ENCODE results near the gene TSSC4. TPM values are rescaled to one million over a fixed set of nuclear protein-coding genes. Genes with fewer than 3 reads are reported as not detected.
A peak's percentile ranks its signal among the peaks of the same experiment; 100 is the strongest.

Gene TSSC4
- total and polyA plus RNA-seq, 9 of the 15 experiments (the other 6 are each of a cell fraction or from before 2014, with no cell fraction given), result 0.41 to 54.2 (median 11.0) TPM

DNA sequence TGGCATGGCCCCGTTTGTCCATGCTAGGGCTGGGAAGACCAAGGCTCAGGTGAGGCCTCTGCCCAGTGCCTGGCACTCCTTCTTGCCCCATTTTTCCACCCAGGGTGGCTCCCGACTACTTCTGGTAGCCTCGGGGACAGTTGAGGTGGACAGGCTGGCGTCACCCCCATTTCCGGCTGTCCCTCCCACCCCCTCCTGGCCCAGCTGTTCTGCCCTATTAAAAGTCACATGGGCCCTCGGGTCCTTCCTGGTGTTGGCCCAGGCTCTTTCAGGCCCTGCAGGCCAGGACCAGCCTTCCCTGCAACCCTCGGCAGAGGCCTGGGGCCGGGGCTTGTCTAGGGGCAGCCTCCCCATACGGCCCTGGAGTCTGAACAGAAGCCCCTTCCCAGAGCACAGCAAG, 14.0 kb upstream of the TSSC4 start:
- H3K27ac ChIP-seq (ENCODE audit: extremely low read depth, low read depth, low read length), result no peak overlapping the region
- ATAC-seq, result no peak
- DNase-seq (ENCODE audit: extremely low read depth in 1 of 4, low spot score in 3 of 4), result no peak
- no peaks in the 10 kb centered on the region for H3K27me3 ChIP-seq (ENCODE audit: control insufficient read depth in 2 of 2, insufficient read depth in 2 of 2, low read length in 2 of 2)
- no peak overlapping the region for H3K4me2 ChIP-seq (ENCODE audit: insufficient read depth, low read length)
- no peak overlapping the region for H2AFZ ChIP-seq (ENCODE audit: low read depth, low read length)
- H3K9me1 ChIP-seq (ENCODE audit: control insufficient read depth, insufficient read depth, low read length), result peaks cover 27% of the 10 kb centered on the region
- no peak overlapping the region for H3K4me3 ChIP-seq
- H3K4me1 ChIP-seq (replicated peaks in 1 of 2; ENCODE audit: control insufficient read depth in 2 of 2, insufficient read depth in 2 of 2, low read length in 2 of 2), result peaks cover 14 to 87% of the 10 kb centered on the region in 2 experiments; a peak in 3 of 5 replicates
- intact Hi-C loops (cut with micrococcal nuclease), result no loop called here
- 89% methylated on average over 7 of the region's 9 CpGs for WGBS (ENCODE audit: insufficient coverage, low coverage, missing lambda C conversion rate)
- ChIA-PET POLR2A (interaction anchor here (1.0 to 2.8 kb wide), 3 partner anchors 9 to 13 kb away, joined by 4 to 17 read pairs (median 7); partner anchors contain the start of gene TSSC4), CTCF (ENCODE audit: low intra/inter-chr PET ratio) (no interaction called here)
- BruUV-seq (replicated peaks), result no TSS peak
- peaks cover 57% of the 10 kb centered on the region; the same call in 2 of the 3 replicates for H3K36me3 ChIP-seq (ENCODE audit: control insufficient read depth, insufficient read depth, low read length)
- H3K9me3 ChIP-seq (replicated peaks; ENCODE audit: control insufficient read depth, insufficient read depth, low read depth, low read length), result no peaks in the 10 kb centered on the region
- in situ Hi-C loops (cut with MboI), result no loop called here
- H3K79me2 ChIP-seq (ENCODE audit: control insufficient read depth, insufficient read depth, low read length), result peaks cover 91% of the 10 kb centered on the region
- H3K9ac ChIP-seq (ENCODE audit: insufficient read depth in 1 of 2, low read depth in 2 of 2, low read length in 2 of 2), result peak overlapping the region in 1 of 2 experiments; percentile 55; a peak in 2 of 4 replicates
- H4K20me1 ChIP-seq (replicated peaks; ENCODE audit: control insufficient read depth, insufficient read depth, low read length), result peaks cover 73% of the 10 kb centered on the region
- no peak for TF ChIP-seq MYNN (IDR thresholded peaks at IDR 0.05)
- TF ChIP-seq MYNN (CRISPR knock-in tag; IDR thresholded peaks at IDR 0.05), result no peak
- TF ChIP-seq, protein P1, sequence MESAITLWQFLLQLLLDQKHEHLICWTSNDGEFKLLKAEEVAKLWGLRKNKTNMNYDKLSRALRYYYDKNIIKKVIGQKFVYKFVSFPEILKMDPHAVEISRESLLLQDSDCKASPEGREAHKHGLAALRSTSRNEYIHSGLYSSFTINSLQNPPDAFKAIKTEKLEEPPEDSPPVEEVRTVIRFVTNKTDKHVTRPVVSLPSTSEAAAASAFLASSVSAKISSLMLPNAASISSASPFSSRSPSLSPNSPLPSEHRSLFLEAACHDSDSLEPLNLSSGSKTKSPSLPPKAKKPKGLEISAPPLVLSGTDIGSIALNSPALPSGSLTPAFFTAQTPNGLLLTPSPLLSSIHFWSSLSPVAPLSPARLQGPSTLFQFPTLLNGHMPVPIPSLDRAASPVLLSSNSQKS (CRISPR knock-in tag; IDR thresholded peaks at IDR 0.05), result no peak
- no peak for TF ChIP-seq BRCA1 (IDR thresholded peaks at IDR 0.05)
- no peak for TF ChIP-seq BRCA1 (CRISPR knock-in tag; IDR thresholded peaks at IDR 0.05)
- TF ChIP-seq, protein P2, sequence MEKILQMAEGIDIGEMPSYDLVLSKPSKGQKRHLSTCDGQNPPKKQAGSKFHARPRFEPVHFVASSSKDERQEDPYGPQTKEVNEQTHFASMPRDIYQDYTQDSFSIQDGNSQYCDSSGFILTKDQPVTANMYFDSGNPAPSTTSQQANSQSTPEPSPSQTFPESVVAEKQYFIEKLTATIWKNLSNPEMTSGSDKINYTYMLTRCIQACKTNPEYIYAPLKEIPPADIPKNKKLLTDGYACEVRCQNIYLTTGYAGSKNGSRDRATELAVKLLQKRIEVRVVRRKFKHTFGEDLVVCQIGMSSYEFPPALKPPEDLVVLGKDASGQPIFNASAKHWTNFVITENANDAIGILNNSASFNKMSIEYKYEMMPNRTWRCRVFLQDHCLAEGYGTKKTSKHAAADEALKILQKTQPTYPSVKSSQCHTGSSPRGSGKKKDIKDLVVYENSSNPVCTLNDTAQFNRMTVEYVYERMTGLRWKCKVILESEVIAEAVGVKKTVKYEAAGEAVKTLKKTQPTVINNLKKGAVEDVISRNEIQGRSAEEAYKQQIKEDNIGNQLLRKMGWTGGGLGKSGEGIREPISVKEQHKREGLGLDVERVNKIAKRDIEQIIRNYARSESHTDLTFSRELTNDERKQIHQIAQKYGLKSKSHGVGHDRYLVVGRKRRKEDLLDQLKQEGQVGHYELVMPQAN (IDR thresholded peaks at IDR 0.05; ENCODE audit: borderline replicate concordance), result no peak
- TF ChIP-seq, protein P3, sequence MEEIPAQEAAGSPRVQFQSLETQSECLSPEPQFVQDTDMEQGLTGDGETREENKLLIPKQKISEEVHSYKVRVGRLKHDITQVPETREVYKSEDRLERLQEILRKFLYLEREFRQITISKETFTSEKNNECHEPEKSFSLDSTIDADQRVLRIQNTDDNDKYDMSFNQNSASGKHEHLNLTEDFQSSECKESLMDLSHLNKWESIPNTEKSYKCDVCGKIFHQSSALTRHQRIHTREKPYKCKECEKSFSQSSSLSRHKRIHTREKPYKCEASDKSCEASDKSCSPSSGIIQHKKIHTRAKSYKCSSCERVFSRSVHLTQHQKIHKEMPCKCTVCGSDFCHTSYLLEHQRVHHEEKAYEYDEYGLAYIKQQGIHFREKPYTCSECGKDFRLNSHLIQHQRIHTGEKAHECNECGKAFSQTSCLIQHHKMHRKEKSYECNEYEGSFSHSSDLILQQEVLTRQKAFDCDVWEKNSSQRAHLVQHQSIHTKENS (CRISPR knock-in tag; IDR thresholded peaks at IDR 0.05), result no peak
- TF ChIP-seq HNRNPL (IDR thresholded peaks at IDR 0.05; ENCODE audit: low read depth, low read length), result no peak
- TF ChIP-seq ETV5 (CRISPR knock-in tag; IDR thresholded peaks at IDR 0.05; ENCODE audit: low read depth), result no peak
- TF ChIP-seq, protein P4, sequence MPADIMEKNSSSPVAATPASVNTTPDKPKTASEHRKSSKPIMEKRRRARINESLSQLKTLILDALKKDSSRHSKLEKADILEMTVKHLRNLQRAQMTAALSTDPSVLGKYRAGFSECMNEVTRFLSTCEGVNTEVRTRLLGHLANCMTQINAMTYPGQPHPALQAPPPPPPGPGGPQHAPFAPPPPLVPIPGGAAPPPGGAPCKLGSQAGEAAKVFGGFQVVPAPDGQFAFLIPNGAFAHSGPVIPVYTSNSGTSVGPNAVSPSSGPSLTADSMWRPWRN (IDR thresholded peaks at IDR 0.05; ENCODE audit: low read depth), result no peak
- TF ChIP-seq FOXA3 (CRISPR knock-in tag; conservative IDR thresholded peaks at IDR 0.05 in 1 of 2, IDR thresholded peaks at IDR 0.05 in 1 of 2), result no peak
- FAIRE-seq, result no peak

Measured in K562 (cell line).